SK-N-SH (cell line): ENCODE measurements around the gene PDLIM5. TPM values are rescaled to one million over a fixed set of nuclear protein-coding genes. Genes with fewer than 3 reads are reported as not detected.

Source experiments
- CTCF ChIA-PET: fragments of 300-600, 350-600 bp; formaldehyde crosslinking; extraction: SDS; loops from one replicate; lab custom pipeline; 2021; lab: Yijun Ruan, JAX
- POLR2A ChIA-PET: fragments of 350-600 bp; sonication (Branson Sonifier 250); formaldehyde crosslinking; extraction: SDS; loops from one replicate; lab custom pipeline; 2020; ENCODE audit warnings: antibody characterized with exemption, inconsistent platforms; lab: Yijun Ruan, JAX
- DNase-seq: peaks from one replicate; pipeline ENCODE4 v3.0.0; 2012
- H2AFZ ChIP-seq: fragments of 200-600 bp; sonication (generic); 2 replicates; pipeline ENCODE4 v1.8.1; 2016; ENCODE audit warnings: antibody characterized with exemption, mild to moderate bottlenecking, low read depth
- H3F3A ChIP-seq: fragments of 200-600 bp; sonication (generic); replicated peaks from 2 replicates; pipeline ENCODE3; 2016; ENCODE audit warnings: antibody characterized with exemption, mild to moderate bottlenecking; ENCODE audit not compliant: insufficient read depth
- H3K27ac ChIP-seq, 2 experiments: fragments of 200-500 bp in 1 of 2; fragments of 200-600 bp in 1 of 2; sonication (Bioruptor generic) in 1 of 2; sonication (generic), shearing (Covaris generic) in 1 of 2; 2 replicates each; pipeline versions ENCODE4 v1.5.1 to v1.6.1; 2014 to 2016; ENCODE audit warnings: low read depth in 2 of 2, inconsistent platforms in 1 of 2, low read length in 1 of 2, mild to moderate bottlenecking in 1 of 2, mixed read lengths in 1 of 2
- H3K27me3 ChIP-seq: fragments of 200-600 bp; sonication (generic), shearing (Covaris generic); 2 replicates; pipeline ENCODE4 v1.6.1; 2016; ENCODE audit warnings: mixed run types; ENCODE audit not compliant: insufficient read depth
- H3K36me3 ChIP-seq, 2 experiments: fragments of 200-500 bp in 1 of 2; fragments of 200-600 bp in 1 of 2; sonication (Bioruptor generic) in 1 of 2; sonication (generic) in 1 of 2; replicated peaks in 1 of 2; 2 replicates each; pipeline versions ENCODE3 to v1.5.1; 2014 to 2016; ENCODE audit warnings: low read length in 1 of 2, mild to moderate bottlenecking in 1 of 2; ENCODE audit not compliant: insufficient read depth in 2 of 2, control insufficient read depth in 1 of 2
- H3K4me1 ChIP-seq, 2 experiments: fragments of 200-500 bp in 1 of 2; fragments of 200-600 bp in 1 of 2; sonication (Bioruptor generic) in 1 of 2; sonication (generic), shearing (Covaris generic) in 1 of 2; 2 replicates each; pipeline versions ENCODE4 v1.5.1 to v1.6.1; 2014 to 2016; ENCODE audit warnings: low read depth in 1 of 2, low read length in 1 of 2, mixed run types in 1 of 2; ENCODE audit not compliant: insufficient read depth in 2 of 2, control insufficient read depth in 1 of 2
- H3K4me2 ChIP-seq: fragments of 200-600 bp; sonication (generic), shearing (Covaris generic); 2 replicates; pipeline ENCODE4 v1.6.1; 2017; ENCODE audit warnings: mixed run types
- H3K4me3 ChIP-seq, 2 experiments: fragments of 200-500 bp in 1 of 2; fragments of 200-600 bp in 1 of 2; sonication (Bioruptor generic) in 1 of 2; sonication (generic), shearing (Covaris generic) in 1 of 2; 2 replicates each; pipeline versions ENCODE4 v1.5.1 to v1.8.1; 2014 to 2016; ENCODE audit warnings: low read depth in 2 of 2, inconsistent platforms in 1 of 2, low read length in 1 of 2, mild to moderate bottlenecking in 1 of 2, mixed read lengths in 1 of 2, moderate library complexity in 1 of 2
- H3K79me2 ChIP-seq: fragments of 200-600 bp; sonication (generic); 2 replicates; pipeline ENCODE4 v1.8.1; 2017; ENCODE audit warnings: mild to moderate bottlenecking; ENCODE audit not compliant: insufficient read depth
- H3K9ac ChIP-seq: fragments of 200-600 bp; sonication (generic); 2 replicates; pipeline ENCODE4 v1.6.1; 2017; ENCODE audit warnings: mixed run types
- H3K9me2 ChIP-seq: fragments of 200-600 bp; sonication (generic); 2 replicates; pipeline ENCODE4 v1.6.1; 2017; ENCODE audit warnings: mixed run types
- H3K9me3 ChIP-seq: fragments of 200-600 bp; sonication (generic); 2 replicates; pipeline ENCODE4 v1.6.1; 2017; ENCODE audit warnings: mixed run types, mild to moderate bottlenecking, moderate library complexity
- H4K20me1 ChIP-seq: fragments of 200-600 bp; sonication (generic); 2 replicates; pipeline ENCODE4 v1.6.1; 2017; ENCODE audit warnings: mild to moderate bottlenecking, mixed run types; ENCODE audit not compliant: insufficient read depth
- CHD2 ChIP-seq: fragments of 150-350 bp; IDR thresholded peaks from 2 replicates; pipeline ENCODE4 v1.6.1; 2018; ENCODE audit warnings: low read length; ENCODE audit not compliant: partially characterized antibody
- GABPA ChIP-seq: IDR thresholded peaks from 2 replicates; pipeline ENCODE4 v1.4.0; 2012; ENCODE audit warnings: low read depth, mild to moderate bottlenecking
- IRF3 ChIP-seq: fragments of 150-350 bp; IDR thresholded peaks from 2 replicates; pipeline ENCODE4 v1.6.1; 2016; ENCODE audit warnings: mild to moderate bottlenecking, low read depth, low read length
- MAX ChIP-seq: IDR thresholded peaks from 2 replicates; pipeline ENCODE4 v1.4.0; 2012; ENCODE audit warnings: low read depth
- MEF2A ChIP-seq: IDR thresholded peaks from 2 replicates; pipeline ENCODE4 v1.4.0; 2012; ENCODE audit warnings: low read depth, borderline replicate concordance
- MXI1 ChIP-seq: IDR thresholded peaks from 2 replicates; pipeline ENCODE4 v1.6.1; 2012; ENCODE audit warnings: mild to moderate bottlenecking, low read depth, low read length, improper control_type of control experiment
- RCOR1 ChIP-seq: fragments of 150-350 bp; IDR thresholded peaks from 2 replicates; pipeline ENCODE4 v1.6.1; 2017; ENCODE audit warnings: antibody characterized with exemption, low read length
- REST ChIP-seq: IDR thresholded peaks from 2 replicates; pipeline ENCODE4 v1.6.1; 2012; ENCODE audit warnings: mild to moderate bottlenecking, low read depth, low read length, moderate library complexity
- RXRA ChIP-seq: IDR thresholded peaks from 2 replicates; pipeline ENCODE4 v1.4.0; 2012; ENCODE audit warnings: low read depth, mild to moderate bottlenecking, borderline replicate concordance
- SIN3A ChIP-seq: IDR thresholded peaks from 2 replicates; pipeline ENCODE4 v1.6.1; 2012; ENCODE audit warnings: low read depth, mild to moderate bottlenecking, low read length, moderate library complexity, borderline replicate concordance
- TAF1 ChIP-seq: IDR thresholded peaks from 2 replicates; pipeline ENCODE4 v1.6.1; 2012; ENCODE audit warnings: low read depth, mild to moderate bottlenecking, low read length, moderate library complexity, borderline replicate concordance
- YY1 ChIP-seq: IDR thresholded peaks from 2 replicates; pipeline ENCODE4 v1.4.0; 2012; ENCODE audit warnings: low read depth, mild to moderate bottlenecking
- ZBTB33 ChIP-seq: IDR thresholded peaks from 2 replicates; pipeline ENCODE4 v1.4.0; 2012; ENCODE audit warnings: low read depth, borderline replicate concordance
- WGBS: methylation state at CpG from one replicate; pipeline ENCODE4 v1.1.6; 2017; ENCODE audit warnings: low lambda C conversion rate; 5-methylcytosine and 5-hydroxymethylcytosine counted together
- polyA plus RNA-seq, 3 experiments: library from polyadenylated mRNA; depleted of rRNA; stranded (reverse); fragments of >200 nt; gene quantifications; 2 replicates each; pipeline ENCODE4 v1.2.3, GENCODE V29; 2012

PDLIM5 gene
- polyA plus RNA-seq, 1 of the 3 experiments (the other 2 are of a cell fraction): 36.7 TPM

GRCh38 chr4:94591289-94591688 lies 139.5 kb downstream of the PDLIM5 start:
- Histone ChIP-seq H3K36me3 (peaks cover 0 to 61% of the 10 kb centered on the region in 2 experiments), H3K4me2 (no peak overlapping the region), H3K9me2 (no peaks in the 10 kb centered on the region), H3K9me3 (no peaks in the 10 kb centered on the region), H3F3A (peaks cover 23% of the 10 kb centered on the region), H3K27ac (no peak overlapping the region), H3K79me2 (peaks cover 22% of the 10 kb centered on the region), H3K4me1 (peaks cover 0 to 16% of the 10 kb centered on the region in 2 experiments; a peak in 1 of 4 replicates), H3K4me3 (no peak overlapping the region), H3K27me3 (no peaks in the 10 kb centered on the region), H4K20me1 (no peaks in the 10 kb centered on the region), H2AFZ (no peak overlapping the region), H3K9ac (no peak overlapping the region)
- 94% methylated on average over 2 of the region's 2 CpGs for WGBS
- TF ChIP-seq GABPA (no peak), TAF1 (no peak), YY1 (no peak), MAX (no peak), REST (no peak), MEF2A (no peak), MXI1 (no peak), IRF3 (no peak), ZBTB33 (no peak)
- DNase-seq: no peak
- CTCF ChIA-PET: interaction anchor here (1.1 to 2.6 kb wide), 4 partner anchors 184 to 514 kb away, joined by 3 to 12 read pairs (median 3); no protein-coding TSS in a partner anchor
- POLR2A ChIA-PET: no interaction called here

- ChIA-PET POLR2A (no interaction called here), CTCF (interaction anchor here (0.6 to 1.6 kb wide), 7 partner anchors 17 to 290 kb away, joined by 3 to 13 read pairs (median 3); no protein-coding TSS in a partner anchor)
- H3K9me2 ChIP-seq: no peaks in the 10 kb centered on the region
- no peak for DNase-seq
- H3K27ac ChIP-seq: no peak overlapping the region
- 79% methylated on average over 1 of the region's 1 CpG for WGBS
- no peak for TF ChIP-seq SIN3A
- TF ChIP-seq CHD2: no peak
- TF ChIP-seq RXRA: no peak
- TF ChIP-seq REST: no peak
- TF ChIP-seq GABPA: no peak
- TF ChIP-seq RCOR1: no peak
- H3K9me3 ChIP-seq: no peaks in the 10 kb centered on the region
- peaks cover 6% of the 10 kb centered on the region for H3F3A ChIP-seq
- H3K36me3 ChIP-seq: peaks cover 0 to 62% of the 10 kb centered on the region in 2 experiments
- no peak overlapping the region for H3K4me3 ChIP-seq
- H2AFZ ChIP-seq: no peak overlapping the region
- H3K4me1 ChIP-seq: peaks cover 0 to 10% of the 10 kb centered on the region in 2 experiments; a peak in 1 of 4 replicates
- peaks cover 22% of the 10 kb centered on the region for H3K79me2 ChIP-seq
- no peak overlapping the region for H3K4me2 ChIP-seq
- H3K9ac ChIP-seq: no peak overlapping the region
- no peaks in the 10 kb centered on the region for H3K27me3 ChIP-seq
- no peaks in the 10 kb centered on the region for H4K20me1 ChIP-seq
Measured at GRCh38 chr4:94595013-94595412, 143.3 kb downstream of the PDLIM5 start.
